ENCODE results near the gene IFITM2. TPM values are rescaled to one million over a fixed set of nuclear protein-coding genes. Genes with fewer than 3 reads are reported as not detected.
A peak's percentile ranks its signal among the peaks of the same experiment; 100 is the strongest.

The IFITM2 gene
- total and polyA plus RNA-seq, 2 donors (not counting 1 experiment from before 2014, with no cell fraction given), result 72.1 to 451 TPM

DNA sequence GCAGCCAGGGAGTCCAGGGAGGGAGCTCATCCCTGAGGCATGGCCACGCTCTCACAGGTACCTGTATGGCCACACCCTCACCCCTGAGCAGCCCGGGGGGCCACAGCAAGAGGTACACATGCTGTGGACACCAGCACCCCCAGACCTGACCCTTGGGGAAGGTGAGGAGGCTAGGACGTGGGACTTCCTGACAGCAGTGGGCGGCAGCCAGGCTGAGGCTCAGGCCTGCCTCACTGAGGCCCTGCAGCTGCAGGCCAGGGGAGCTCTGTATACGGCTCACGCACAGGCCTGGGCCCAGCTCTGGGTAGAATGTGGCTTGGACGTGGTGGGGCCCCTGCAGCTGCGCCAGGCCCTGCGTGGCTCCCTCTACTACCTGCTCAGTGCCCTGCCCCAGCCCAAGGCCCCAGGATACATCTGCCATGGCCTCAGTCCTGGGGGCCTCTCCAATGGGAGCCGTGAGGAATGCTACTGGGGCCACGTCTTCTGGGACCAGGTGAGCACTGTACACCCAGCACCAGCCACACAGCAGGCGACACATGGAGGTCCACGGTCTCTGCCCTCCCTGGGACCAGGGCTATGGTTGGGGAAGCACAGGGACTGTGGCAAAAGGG, 16.9 kb upstream of the IFITM2 start:
- Histone ChIP-seq H3K4me2 (replicated peaks; ENCODE audit: low read depth, low read length, poor library complexity, severe bottlenecking) (peak overlapping the region; percentile 99), H3K4me3 (ENCODE audit: control extremely low read depth in 1 of 5, extremely low read depth in 1 of 5, insufficient read depth in 1 of 5, low read depth in 2 of 5, low read length in 4 of 5) (no peak overlapping the region), H3K36me3 (replicated peaks in 1 of 2; ENCODE audit: control extremely low read depth in 1 of 2, control insufficient read depth in 1 of 2, extremely low read depth in 1 of 2, insufficient read depth in 2 of 2, low read length in 1 of 2) (no peaks in the 10 kb centered on the region), H3K79me2 (ENCODE audit: control insufficient read depth, insufficient read depth, low read length) (peaks cover 8% of the 10 kb centered on the region), H3K4me1 (ENCODE audit: control insufficient read depth in 2 of 2, insufficient read depth in 2 of 2, low read length in 2 of 2) (peaks cover 18 to 25% of the 10 kb centered on the region in 2 donors), H3K27ac (ENCODE audit: low read length in 2 of 2) (no peak overlapping the region), H2AFZ (ENCODE audit: insufficient read depth, low read depth, low read length, poor library complexity, severe bottlenecking) (no peak overlapping the region), H4K20me1 (ENCODE audit: control insufficient read depth, insufficient read depth, low read length, poor library complexity, severe bottlenecking) (no peaks in the 10 kb centered on the region), H3K9me3 (ENCODE audit: control extremely low read depth in 1 of 3, control insufficient read depth in 2 of 3, insufficient read depth in 1 of 3, low read length in 2 of 3) (no peaks in the 10 kb centered on the region), H3K9ac (ENCODE audit: low read length) (no peak overlapping the region), H3K27me3 (replicated peaks in 1 of 4; ENCODE audit: control extremely low read depth in 1 of 4, control insufficient read depth in 3 of 4, insufficient read depth in 4 of 4, low read length in 3 of 4) (peaks cover 0 to 11% (median 3%) of the 10 kb centered on the region in 4 experiments)
- CTCF ChIA-PET, result interaction anchor here (1.4 to 5.6 kb wide), 2 partner anchors 22 to 40 kb away, joined by 5 to 35 read pairs; no protein-coding TSS in a partner anchor
- TF ChIP-seq EZH2 (IDR thresholded peaks at IDR 0.05; ENCODE audit: borderline replicate concordance, insufficient read depth, low read depth, low read length, poor library complexity, severe bottlenecking) (no peak), CTCF (IDR thresholded peaks at IDR 0.05) (no peak)
- intact Hi-C loops (cut with micrococcal nuclease), result no loop called here
- WGBS (ENCODE audit: insufficient coverage), result 91% methylated on average over 9 of the region's 13 CpGs
- H3K27me3 Mint-ChIP-seq, result peaks cover 4% of the 10 kb centered on the region
- POLR2A ChIA-PET, result interaction anchor here (1.8 to 2.7 kb wide), 2 partner anchors 11 to 23 kb away, joined by 5 to 9 read pairs; no protein-coding TSS in a partner anchor
- DNase-seq (no peak), ATAC-seq (ENCODE audit: low read depth) (no peak)
- H3K4me3 Mint-ChIP-seq, result peak overlapping the region; percentile 44
- H3K27ac Mint-ChIP-seq, result peak overlapping the region; percentile 20
- peaks cover 20% of the 10 kb centered on the region for H3K4me1 Mint-ChIP-seq
- H3K9me3 Mint-ChIP-seq (ENCODE audit: insufficient read depth), result no peaks in the 10 kb centered on the region

Measured in B cell (primary cell).